IPS-NIHi7 (cell line): ENCODE measurements around the gene HRC.

Experiments
- DNase-seq: peaks from one replicate; pipeline ENCODE4 v3.0.0; 2012; ENCODE audit warnings: mixed read lengths; ENCODE audit errors: extremely low spot score

The HRC gene

DNA sequence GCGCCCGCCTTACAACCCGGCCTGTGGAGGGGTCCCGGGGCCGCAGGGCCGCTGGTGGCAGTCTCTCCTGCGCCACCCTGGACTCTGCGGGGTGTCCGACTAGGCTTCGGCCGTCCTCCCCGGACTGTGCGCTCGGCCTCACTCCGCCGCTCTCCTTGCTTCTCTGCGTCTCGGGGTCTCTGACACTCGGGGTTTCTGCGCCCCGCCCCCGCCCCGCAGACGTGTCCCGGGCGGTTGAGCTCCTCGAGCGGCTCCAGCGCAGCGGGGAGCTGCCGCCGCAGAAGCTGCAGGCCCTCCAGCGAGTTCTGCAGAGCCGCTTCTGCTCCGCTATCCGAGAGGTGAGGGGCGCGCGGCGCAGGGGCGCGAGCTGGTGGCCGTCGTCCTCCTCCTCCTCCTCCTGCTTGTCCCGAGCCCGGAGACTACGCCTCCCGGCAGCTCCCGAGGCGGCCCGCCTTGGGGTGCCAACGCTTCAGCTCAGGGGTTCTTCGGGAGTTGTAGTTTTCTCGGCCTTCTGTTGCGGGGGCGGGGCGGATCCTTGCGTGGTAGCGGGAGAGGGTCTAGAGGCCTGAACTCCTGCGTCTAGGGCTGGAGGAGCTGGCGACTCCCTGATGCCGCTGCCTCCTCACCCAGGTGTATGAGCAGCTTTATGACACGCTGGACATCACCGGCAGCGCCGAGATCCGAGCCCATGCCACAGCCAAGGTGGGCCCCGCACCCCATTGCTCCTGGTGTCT is 40.4 kb downstream of the HRC start:
- peak; percentile 56 for DNase-seq

DNA sequence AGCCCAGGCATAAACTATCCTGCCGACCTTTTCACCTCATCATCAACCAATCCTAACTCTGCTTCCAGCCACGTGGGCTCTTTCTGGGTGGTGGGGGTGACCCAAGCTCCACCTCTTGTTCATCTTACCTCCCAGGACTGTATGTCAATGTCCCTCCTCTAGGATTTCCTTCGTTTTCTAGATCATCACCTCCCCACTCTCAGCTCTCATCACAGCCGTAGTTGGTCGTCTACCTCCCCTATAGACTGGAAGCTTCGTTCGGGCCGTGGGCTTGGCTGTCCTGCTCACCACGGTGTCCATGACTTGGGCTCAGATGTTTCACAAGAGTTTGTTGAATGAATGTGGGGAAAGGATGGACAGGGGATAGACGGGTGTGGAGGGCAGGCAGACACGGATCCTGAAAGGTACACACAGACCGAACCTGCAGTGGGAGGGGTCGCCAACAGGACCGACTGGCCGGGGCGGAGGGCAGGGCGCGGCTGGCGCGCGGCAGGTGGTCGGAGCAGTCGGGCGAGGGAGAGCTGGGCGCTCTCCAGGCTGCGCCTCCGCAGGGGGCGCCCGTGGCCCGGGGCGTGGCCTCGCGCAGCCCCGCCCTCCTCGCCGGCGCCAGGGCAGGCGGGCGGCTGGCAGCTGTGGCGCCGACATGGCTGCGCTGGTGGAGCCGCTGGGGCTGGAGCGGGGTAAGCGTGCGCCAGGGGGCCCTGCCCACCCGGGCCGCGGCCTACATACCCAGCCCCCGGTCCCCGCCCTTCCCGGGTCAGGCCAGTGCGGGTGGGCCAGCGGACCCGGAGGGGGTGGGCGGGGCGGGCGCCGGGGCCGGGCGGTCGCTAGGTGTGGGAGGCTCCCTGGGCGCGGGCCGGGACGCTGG is 41.2 kb downstream of the HRC start, which contains the start of gene LIN7B:
Gene LIN7B, plus strand, starts transcription at position 609 of the 868 bp plus-strand sequence. Its CDS starts 35 bp downstream, at position 644.
- peak; percentile 82 for DNase-seq

DNA sequence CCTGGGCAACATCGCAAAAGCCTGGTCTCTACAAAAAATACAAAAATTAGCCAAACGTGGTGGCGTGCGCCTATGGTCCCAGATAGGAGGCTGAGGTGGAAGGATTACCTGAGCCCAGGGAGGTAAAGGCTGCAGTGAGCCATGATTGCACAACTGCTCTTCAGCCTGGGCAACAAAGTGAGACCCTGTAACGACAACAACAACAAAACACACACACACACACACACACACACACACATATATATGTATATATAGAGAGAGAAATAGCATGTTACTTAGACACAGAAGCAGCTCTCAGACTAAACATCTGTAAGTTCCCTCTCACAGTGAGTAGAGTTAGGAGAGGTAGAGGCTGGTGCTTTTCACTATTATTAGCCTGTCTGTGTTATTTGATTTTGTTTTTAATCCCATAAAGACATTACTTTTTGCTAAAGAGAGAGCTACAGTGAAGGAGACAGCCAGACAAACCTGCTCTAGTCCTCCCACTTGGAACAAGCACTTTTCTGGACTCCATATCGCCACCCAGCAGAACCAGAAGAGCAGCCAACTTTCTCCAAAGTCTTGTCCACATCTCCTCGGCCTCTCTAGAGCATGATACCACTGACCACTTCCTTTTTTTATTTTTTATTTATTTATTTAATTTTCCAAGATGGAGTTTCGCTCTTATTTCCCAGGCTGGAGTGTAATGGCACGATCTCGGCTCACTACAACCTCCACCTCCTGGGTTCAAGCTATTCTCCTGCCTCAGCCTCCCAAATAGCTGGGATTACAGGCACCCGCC is 43.8 kb downstream of the HRC start:
- DNase-seq: no peak

DNA sequence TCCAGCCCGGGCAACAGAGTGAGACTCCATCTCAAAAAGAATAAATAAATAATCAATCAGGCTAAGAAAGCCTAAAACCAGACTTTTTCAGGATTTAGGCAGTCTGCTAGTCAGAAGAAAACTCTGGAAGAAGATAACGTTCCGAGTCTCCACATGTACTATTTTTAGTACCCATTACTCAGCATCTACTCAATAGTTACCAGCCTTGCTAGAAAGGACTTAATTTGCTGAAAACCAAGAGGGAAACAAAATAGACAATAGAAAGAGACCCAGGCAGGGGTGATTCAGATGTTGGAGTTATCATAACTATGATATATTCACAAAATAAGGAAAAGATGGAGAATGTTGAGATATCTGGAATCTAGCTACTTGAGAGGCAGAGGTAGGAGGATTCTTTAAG is 44.6 kb downstream of the HRC start:
- no peak for DNase-seq

DNA sequence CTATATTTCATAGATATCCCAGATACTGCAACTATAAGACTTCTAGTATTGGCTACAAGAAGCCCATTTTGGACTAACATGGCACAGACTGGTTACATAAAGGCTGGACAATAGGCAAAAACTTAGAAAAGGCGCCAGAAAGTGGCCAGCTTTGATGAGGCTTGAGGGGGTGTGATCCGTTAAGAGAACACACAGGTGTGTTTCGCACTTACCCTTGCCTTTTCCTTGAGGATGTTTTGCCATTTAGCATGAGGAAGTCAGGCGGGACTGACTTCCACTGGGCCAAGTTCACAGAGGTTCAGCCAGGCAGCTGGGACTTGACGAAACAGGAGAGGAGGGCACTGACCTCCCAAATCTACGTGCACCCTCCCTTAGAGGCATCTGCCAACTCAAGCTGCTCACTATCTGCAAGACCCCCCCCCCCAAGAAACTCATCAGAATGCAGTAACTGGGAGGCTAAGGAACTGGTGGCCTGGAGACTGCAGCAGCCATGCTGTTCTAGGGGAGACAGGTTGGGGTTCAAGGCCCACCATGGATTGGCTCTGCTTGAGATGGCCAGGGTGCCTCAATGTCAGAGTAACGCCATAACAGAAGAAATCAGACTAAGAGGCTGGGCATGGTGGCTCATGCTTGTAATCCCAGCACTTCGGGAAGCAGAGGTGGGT is 45.5 kb downstream of the HRC start:
- no peak for DNase-seq

DNA sequence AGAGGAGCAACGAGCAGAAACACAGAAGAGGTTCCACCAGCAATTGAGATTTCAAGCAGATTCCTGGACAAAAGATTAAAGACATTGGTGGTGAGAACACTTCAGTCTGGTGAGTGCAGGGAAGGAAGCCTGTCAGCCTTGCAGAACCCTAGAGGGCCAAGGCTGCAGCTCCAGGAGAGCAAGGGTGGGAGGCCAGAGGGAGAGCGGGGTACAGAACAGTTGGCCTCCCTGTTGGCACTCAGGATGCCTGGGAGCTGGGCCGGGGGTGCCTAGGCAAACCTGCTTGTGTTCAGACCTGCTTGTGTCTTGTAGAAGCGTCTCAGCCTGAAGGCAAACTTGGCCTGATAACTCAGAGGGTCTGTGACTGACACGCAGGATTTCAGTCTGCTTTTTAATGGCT is 46.1 kb downstream of the HRC start:
- no peak for DNase-seq

DNA sequence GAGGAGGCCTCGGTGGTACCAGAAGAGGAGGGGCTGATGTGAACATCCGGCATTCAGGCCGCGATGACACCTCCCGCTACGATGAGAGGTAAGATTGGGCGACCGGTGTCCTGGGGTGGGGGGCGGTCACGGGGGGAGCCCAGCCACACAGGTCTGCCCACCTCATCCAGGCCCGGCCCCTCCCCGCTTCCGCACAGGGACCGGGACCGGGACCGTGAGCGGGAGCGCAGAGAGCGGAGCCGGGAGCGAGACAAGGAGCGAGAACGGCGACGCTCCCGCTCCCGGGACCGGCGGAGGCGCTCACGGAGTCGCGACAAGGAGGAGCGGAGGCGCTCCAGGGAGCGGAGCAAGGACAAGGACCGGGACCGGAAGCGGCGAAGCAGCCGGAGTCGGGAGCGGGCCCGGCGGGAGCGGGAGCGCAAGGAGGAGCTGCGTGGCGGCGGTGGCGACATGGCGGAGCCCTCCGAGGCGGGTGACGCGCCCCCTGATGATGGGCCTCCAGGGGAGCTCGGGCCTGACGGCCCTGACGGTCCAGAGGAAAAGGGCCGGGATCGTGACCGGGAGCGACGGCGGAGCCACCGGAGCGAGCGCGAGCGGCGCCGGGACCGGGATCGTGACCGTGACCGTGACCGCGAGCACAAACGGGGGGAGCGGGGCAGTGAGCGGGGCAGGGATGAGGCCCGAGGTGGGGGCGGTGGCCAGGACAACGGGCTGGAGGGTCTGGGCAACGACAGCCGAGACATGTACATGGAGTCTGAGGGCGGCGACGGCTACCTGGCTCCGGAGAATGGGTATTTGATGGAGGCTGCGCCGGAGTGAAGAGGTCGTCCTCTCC is 47.4 kb downstream of the HRC start:
- no peak for DNase-seq

DNA sequence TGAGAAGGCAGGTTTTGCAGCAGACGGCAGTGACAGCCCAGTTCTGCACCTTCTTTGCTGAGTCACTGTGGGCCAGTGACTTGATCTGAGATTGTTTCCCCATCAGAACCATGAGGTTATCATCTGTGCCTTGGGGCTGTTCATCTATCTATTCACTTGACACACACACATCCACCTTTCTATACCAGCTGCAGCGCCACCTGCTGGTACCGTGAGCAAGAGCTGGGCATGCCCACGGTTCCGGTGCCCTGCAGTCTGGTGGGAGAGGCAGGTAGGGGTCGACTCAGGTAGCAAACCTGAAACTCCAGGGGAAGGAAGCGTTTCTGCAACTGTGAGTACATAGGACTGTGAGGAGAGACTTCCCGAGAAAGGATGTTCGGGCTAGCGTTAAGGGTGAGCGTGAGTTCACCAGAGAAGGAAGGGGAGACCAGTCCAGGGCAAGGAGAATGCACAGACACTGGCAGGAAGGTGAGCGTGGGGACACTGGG is 48.5 kb downstream of the HRC start:
- DNase-seq: peak; percentile 59

DNA sequence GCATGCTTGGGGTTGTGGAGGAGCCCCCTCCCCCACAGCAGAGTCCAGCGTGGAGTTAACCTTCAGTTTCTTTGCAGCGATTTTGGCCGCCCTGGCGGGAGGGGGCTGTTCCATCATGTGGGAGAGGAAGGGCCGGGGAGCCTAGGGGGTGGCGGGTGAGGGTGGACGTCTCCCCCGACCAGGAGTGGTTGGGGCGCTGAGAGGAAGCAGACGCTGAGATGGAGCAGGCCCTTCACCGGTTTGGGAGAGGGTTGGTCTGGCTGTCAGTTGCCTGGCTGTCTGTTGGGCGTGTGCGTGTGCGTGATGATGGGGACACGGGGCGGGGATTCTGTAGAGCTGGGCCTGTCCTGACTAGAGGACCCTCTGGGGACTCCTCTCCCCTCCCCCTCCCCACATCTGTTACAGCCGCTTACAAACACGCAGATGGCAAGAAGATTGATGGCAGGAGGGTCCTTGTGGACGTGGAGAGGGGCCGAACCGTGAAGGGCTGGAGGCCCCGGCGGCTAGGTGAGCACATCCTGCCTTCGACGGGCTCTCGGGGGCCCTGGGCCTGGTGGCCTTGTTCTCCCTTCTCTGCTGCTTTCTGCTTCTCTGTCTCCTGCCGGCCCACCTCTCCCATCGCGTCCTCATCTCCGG is 50.8 kb downstream of the HRC start:
- DNase-seq: no peak

DNA sequence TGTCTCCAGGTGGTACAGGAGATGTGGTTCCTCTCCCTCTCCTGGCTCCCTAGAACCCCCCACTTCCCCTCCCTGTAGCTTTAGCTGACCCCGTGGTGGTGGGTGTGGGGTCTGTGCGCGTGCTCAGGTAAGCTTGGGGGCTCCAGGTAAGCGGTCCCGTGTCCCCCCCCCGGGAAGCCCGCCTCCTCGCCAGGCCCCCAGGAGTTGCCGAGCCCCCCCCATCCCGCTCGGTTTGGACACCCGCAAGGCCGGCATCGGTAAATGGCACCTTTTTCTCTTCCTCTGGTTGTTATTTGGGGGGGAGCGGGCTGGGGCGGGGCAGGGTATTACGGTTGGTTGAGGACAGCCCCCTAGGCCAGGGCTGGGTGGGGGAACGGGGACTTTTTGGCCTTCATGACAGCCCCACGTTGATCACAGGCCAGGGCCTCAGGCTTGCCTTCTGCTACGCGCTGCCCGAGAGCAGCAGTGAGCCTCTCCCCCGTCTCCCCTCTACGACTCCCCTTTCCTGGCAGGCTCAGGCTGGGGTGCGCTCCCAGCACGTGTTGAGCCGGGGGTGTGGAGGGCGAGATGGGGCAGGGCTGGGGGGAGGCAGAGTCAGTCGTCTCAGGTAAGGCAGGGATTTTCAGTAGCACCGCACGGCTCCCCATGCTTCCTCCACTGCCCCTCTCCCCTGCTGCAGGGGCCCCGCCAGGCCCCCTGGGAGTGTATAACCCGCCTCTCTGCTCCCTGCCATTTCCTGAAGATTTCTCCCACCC is 51.7 kb downstream of the HRC start:
- no peak for DNase-seq

DNA sequence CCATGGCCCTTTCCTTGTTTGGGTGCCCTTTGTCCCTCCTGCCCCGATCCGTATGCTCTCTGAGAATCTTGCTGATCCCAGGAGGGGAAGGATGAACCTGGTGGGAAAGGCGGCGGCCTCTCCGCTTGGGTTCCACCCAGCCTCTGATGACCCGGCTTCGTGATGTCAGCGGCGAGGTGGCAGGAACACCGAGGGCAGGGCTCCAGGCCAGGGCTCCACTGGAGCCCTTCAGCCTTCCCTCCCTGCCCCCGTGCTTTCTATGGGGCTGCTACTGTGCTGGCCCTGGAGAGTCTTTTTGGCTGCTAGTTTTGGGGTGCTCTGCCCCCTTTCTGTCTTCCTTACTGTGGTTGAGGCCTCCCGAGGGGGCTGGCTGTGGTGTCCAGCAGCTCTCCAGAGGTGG is 52.9 kb downstream of the HRC start:
- no peak for DNase-seq
